ENCODE results near the gene SAMM50. TPM values are rescaled to one million over a fixed set of nuclear protein-coding genes. Genes with fewer than 3 reads are reported as not detected.

The SAMM50 gene
- total RNA-seq, 1 donor from 2014 or later: 28.0 TPM

- intact Hi-C loops (cut with DNase I): no loop called here
- no peak for ATAC-seq
- DNase-seq (ENCODE audit: low spot score): peak; percentile 3
These were observed 17.8 kb downstream of the SAMM50 start for GRCh38 chr22:43972931-43973462.

- peak; percentile 40 for DNase-seq (ENCODE audit: low spot score)
- intact Hi-C loops (cut with DNase I): no loop called here
- ATAC-seq: no peak
These were observed 18.8 kb downstream of the SAMM50 start for GRCh38 chr22:43974028-43974545.

GRCh38 chr22:43975041-43975440, 19.8 kb downstream of the SAMM50 start:
- ATAC-seq: no peak
- DNase-seq (ENCODE audit: low spot score): peak; percentile 52
- intact Hi-C loops (cut with DNase I): no loop called here

GRCh38 chr22:43976861-43977795, 21.9 kb downstream of the SAMM50 start:
- DNase-seq (ENCODE audit: low spot score) (peak; percentile 51), ATAC-seq (no peak)
- intact Hi-C loops (cut with DNase I): no loop called here

GRCh38 chr22:43978558-43978957, 23.3 kb downstream of the SAMM50 start:
- no peak for ATAC-seq
- intact Hi-C loops (cut with DNase I): no loop called here
- DNase-seq (ENCODE audit: low spot score): peak; percentile 4

- DNase-seq (ENCODE audit: low spot score) (no peak), ATAC-seq (no peak)
- intact Hi-C loops (cut with DNase I): no loop called here
These were observed 25.3 kb downstream of the SAMM50 start for GRCh38 chr22:43980579-43980978.

- DNase-seq (ENCODE audit: low spot score): no peak
- intact Hi-C loops (cut with DNase I): no loop called here
- no peak for ATAC-seq
These were observed 25.8 kb downstream of the SAMM50 start for GRCh38 chr22:43980996-43981395.

- ATAC-seq (no peak), DNase-seq (ENCODE audit: low spot score) (peak; percentile 50)
- intact Hi-C loops (cut with DNase I): no loop called here
These were observed 28.6 kb downstream of the SAMM50 start for GRCh38 chr22:43983808-43984207.

- intact Hi-C loops (cut with DNase I): no loop called here
- DNase-seq (ENCODE audit: low spot score) (no peak), ATAC-seq (no peak)
These were observed 30.3 kb downstream of the SAMM50 start for GRCh38 chr22:43985532-43985931.

GRCh38 chr22:43988116-43988820, 33.0 kb downstream of the SAMM50 start:
- ATAC-seq (no peak), DNase-seq (ENCODE audit: low spot score) (no peak)
- intact Hi-C loops (cut with DNase I): no loop called here

- no peak for DNase-seq (ENCODE audit: low spot score)
- ATAC-seq: no peak
- intact Hi-C loops (cut with DNase I): no loop called here
These were observed 33.7 kb downstream of the SAMM50 start for GRCh38 chr22:43988960-43989359.

- DNase-seq (ENCODE audit: low spot score): peak; percentile 34
- ATAC-seq: no peak
- intact Hi-C loops (cut with DNase I): loop anchor here (5.0 kb wide), 1 partner anchor 637 kb away; no protein-coding TSS in a partner anchor
These were observed 34.8 kb downstream of the SAMM50 start for GRCh38 chr22:43990044-43990443.

GRCh38 chr22:43991316-43992020, 36.2 kb downstream of the SAMM50 start:
- intact Hi-C loops (cut with DNase I): loop anchor here (5.0 kb wide), 1 partner anchor 636 kb away; no protein-coding TSS in a partner anchor
- DNase-seq (ENCODE audit: low spot score): no peak

GRCh38 chr22:43992331-43992821, 37.1 kb downstream of the SAMM50 start:
- DNase-seq (ENCODE audit: low spot score) (no peak), ATAC-seq (no peak)
- intact Hi-C loops (cut with DNase I): loop anchor here (5.0 kb wide), 1 partner anchor 635 kb away; no protein-coding TSS in a partner anchor

More at GRCh38 chr22:43991316-43992020, 36.2 kb downstream of the SAMM50 start:
- no peak for ATAC-seq

- ATAC-seq (peak; percentile 83), DNase-seq (ENCODE audit: low spot score) (peak; percentile 76)
- intact Hi-C loops (cut with DNase I): loop anchor here (5.0 kb wide), 1 partner anchor 634 kb away; no protein-coding TSS in a partner anchor
These were observed 38.0 kb downstream of the SAMM50 start for GRCh38 chr22:43993072-43993760.

GRCh38 chr22:43994006-43994405, 38.8 kb downstream of the SAMM50 start:
- DNase-seq (ENCODE audit: low spot score) (no peak), ATAC-seq (no peak)
- intact Hi-C loops (cut with DNase I): loop anchor here (5.0 kb wide), 1 partner anchor 633 kb away; no protein-coding TSS in a partner anchor

GRCh38 chr22:43994416-43994815, 39.2 kb downstream of the SAMM50 start:
- ATAC-seq (no peak), DNase-seq (ENCODE audit: low spot score) (no peak)
- intact Hi-C loops (cut with DNase I): loop anchor here (5.0 kb wide), 1 partner anchor 633 kb away; no protein-coding TSS in a partner anchor
